Endothelial cell of umbilical vein (primary cell): ENCODE measurements around the gene SLC23A2. TPM values are rescaled to one million over a fixed set of nuclear protein-coding genes. Genes with fewer than 3 reads are reported as not detected.
A peak's percentile ranks its signal among the peaks of the same experiment; 100 is the strongest.
"Not testable (repeated sequence)": the region's sequence is repeated elsewhere in the genome, so short reads cannot be mapped to it uniquely, and the experiment has no call there.

Experiments
- BruUV-seq: library from RNA; stranded (reverse); fragments of 400-500 nt; replicated peaks from 2 replicates; lab custom pipeline; 2021; lab: Mats Ljungman, UMichigan
- CTCF ChIA-PET: fragments of 300-600, 350-600 bp; sonication (Branson Sonifier 250); formaldehyde crosslinking; loops from one replicate; lab custom pipeline; 2021; ENCODE audit warnings: antibody characterized with exemption, inconsistent platforms; lab: Charles Lee
- POLR2A ChIA-PET: fragments of 300-600, 350-600 bp; sonication (Branson Sonifier 250); formaldehyde crosslinking; loops from one replicate; lab custom pipeline; 2021; ENCODE audit warnings: antibody characterized with exemption, inconsistent platforms; lab: Charles Lee
- DNase-seq: peaks from one replicate; pipeline ENCODE4 v3.0.0-alpha.2; 2011; ENCODE audit warnings: low read depth, low spot score
- FAIRE-seq: peaks from 2 replicates; lab custom pipeline; 2011; peaks lifted over from hg19 to GRCh38; lab: Jason Lieb, UNC
- H2AFZ ChIP-seq: 2 replicates; pipeline ENCODE4 v1.6.0; 2012; ENCODE audit warnings: low read depth, low read length, control low read depth, inconsistent platforms
- H3K27ac ChIP-seq: 2 replicates; pipeline ENCODE4 v1.5.1; 2011; ENCODE audit warnings: low read depth, mild to moderate bottlenecking, control low read depth, low read length, moderate library complexity; ENCODE audit not compliant: insufficient read depth
- H3K27me3 ChIP-seq, 2 experiments: 2 replicates each; pipeline versions ENCODE4 v1.6.0 to v1.6.1; 2011; ENCODE audit warnings: low read length in 2 of 2, mixed read lengths in 1 of 2; ENCODE audit not compliant: control insufficient read depth in 2 of 2, insufficient read depth in 2 of 2
- H3K36me3 ChIP-seq, 2 experiments: 2 replicates in 1 of 2; 3 replicates in 1 of 2; pipeline ENCODE4 v1.5.1; 2011; ENCODE audit warnings: low read length in 2 of 2, mild to moderate bottlenecking in 1 of 2, moderate library complexity in 1 of 2; ENCODE audit not compliant: control insufficient read depth in 2 of 2, insufficient read depth in 2 of 2; ENCODE audit errors: extremely low read depth in 1 of 2
- H3K4me1 ChIP-seq: 3 replicates; pipeline ENCODE4 v1.5.1; 2011; ENCODE audit warnings: mild to moderate bottlenecking, low read length; ENCODE audit not compliant: control insufficient read depth, insufficient read depth; ENCODE audit errors: extremely low read depth
- H3K4me2 ChIP-seq: 2 replicates; pipeline ENCODE4 v1.6.1; 2011; ENCODE audit warnings: low read length, control low read depth, mixed read lengths; ENCODE audit not compliant: insufficient read depth
- H3K4me3 ChIP-seq, 3 experiments: fragments of 200-600 bp in 1 of 3; sonication (generic), shearing (Covaris generic) in 1 of 3; replicated peaks in 1 of 3; 2 replicates each; pipeline ENCODE4 v1.5.1; 2011 to 2016; ENCODE audit warnings: control low read depth in 3 of 3, low read length in 3 of 3, mild to moderate bottlenecking in 2 of 3, inconsistent platforms in 1 of 3, low read depth in 1 of 3, moderate library complexity in 1 of 3; ENCODE audit not compliant: insufficient read depth in 1 of 3
- H3K79me2 ChIP-seq: 2 replicates; pipeline ENCODE4 v1.6.0; 2012; ENCODE audit warnings: low read length, inconsistent platforms; ENCODE audit not compliant: control insufficient read depth, insufficient read depth
- H3K9ac ChIP-seq: replicated peaks from 2 replicates; pipeline ENCODE3; 2011; ENCODE audit warnings: low read length, control low read depth; ENCODE audit not compliant: insufficient read depth; ENCODE audit errors: extremely low read depth
- H3K9me1 ChIP-seq: replicated peaks from 3 replicates; pipeline ENCODE4 v1.6.0; 2011; ENCODE audit warnings: mild to moderate bottlenecking, low read length; ENCODE audit not compliant: control insufficient read depth, insufficient read depth; ENCODE audit errors: extremely low read depth
- H3K9me3 ChIP-seq: replicated peaks from 2 replicates; pipeline ENCODE4 v1.5.1; 2012; ENCODE audit warnings: low read length, inconsistent platforms; ENCODE audit not compliant: control insufficient read depth, insufficient read depth
- H4K20me1 ChIP-seq: replicated peaks from 2 replicates; pipeline ENCODE3; 2011; ENCODE audit warnings: mild to moderate bottlenecking, low read length; ENCODE audit not compliant: control insufficient read depth, insufficient read depth; ENCODE audit errors: extremely low read depth
- EZH2 ChIP-seq: IDR thresholded peaks from 2 replicates; pipeline ENCODE4 v1.6.1; 2012; ENCODE audit warnings: borderline replicate concordance, low read depth, mild to moderate bottlenecking, moderate library complexity, low read length, inconsistent platforms; ENCODE audit not compliant: severe bottlenecking
- FOS ChIP-seq: IDR thresholded peaks from 2 replicates; pipeline ENCODE4 v1.6.1; 2011; ENCODE audit warnings: mild to moderate bottlenecking, low read length, moderate library complexity, borderline replicate concordance; ENCODE audit not compliant: insufficient read depth
- GATA2 ChIP-seq: IDR thresholded peaks from 2 replicates; pipeline ENCODE4 v1.7.0; 2011; ENCODE audit warnings: low read depth, mild to moderate bottlenecking, moderate library complexity, mixed read lengths, low read length; ENCODE audit not compliant: insufficient read length, insufficient read depth
- JUN ChIP-seq: IDR thresholded peaks from 2 replicates; pipeline ENCODE4 v1.6.1; 2011; ENCODE audit warnings: borderline replicate concordance, low read depth; ENCODE audit not compliant: insufficient read length, insufficient read depth
- MYC ChIP-seq: IDR thresholded peaks from one replicate; pipeline ENCODE4 v1.6.1; 2011; ENCODE audit warnings: mild to moderate bottlenecking, low read depth, low read length
- POLR2A ChIP-seq: IDR thresholded peaks from 2 replicates; pipeline ENCODE4 v1.6.1; 2012; ENCODE audit warnings: low read depth, mild to moderate bottlenecking, control low read depth, low read length
- POLR2AphosphoS5 ChIP-seq: IDR thresholded peaks from 2 replicates; pipeline ENCODE4 v1.6.1; 2012; ENCODE audit warnings: low read depth, mild to moderate bottlenecking, control low read depth, low read length, moderate library complexity; ENCODE audit not compliant: insufficient read depth
- dilution Hi-C: fragments of 300-500 bp; cut with MboI; formaldehyde crosslinking; loops from one replicate; pipeline ENCODE4 v1.15.0; 2019; ENCODE audit warnings: low sequenced_read_pairs; ENCODE audit not compliant: extremely low pct_ligation_motif_present
- intact Hi-C: fragments of 100-400 bp; cut with micrococcal nuclease; formaldehyde crosslinking; loops from one replicate; pipeline ENCODE4 v1.10.0; 2022
- polyA plus RNA-seq, 4 experiments: library from polyadenylated mRNA; depleted of rRNA in 3 of 4; stranded (reverse) in 3 of 4; unstranded in 1 of 4; fragments of >200 nt; gene quantifications; 2 replicates each; pipeline versions ENCODE4 v1.2.1 to v1.2.3, GENCODE V29; 2011 to 2012; ENCODE audit warnings: missing spikeins in 1 of 4
- total RNA-seq: library from RNA; stranded (reverse); gene quantifications from 2 replicates; pipeline ENCODE4 v1.2.3, GENCODE V29; 2021
- TF ChIP-seq, protein P1 (sequence below): IDR thresholded peaks from 2 replicates; pipeline ENCODE4 v1.6.1; 2011; ENCODE audit not compliant: insufficient read depth, insufficient read length
- TF ChIP-seq, protein P2 (sequence below), 2 donors: IDR thresholded peaks; 1 replicate in 1 of 2; 2 replicates in 1 of 2; pipeline ENCODE4 v1.5.1; 2011; ENCODE audit warnings: low read length in 2 of 2, mild to moderate bottlenecking in 2 of 2, moderate library complexity in 2 of 2, control low read depth in 1 of 2, inconsistent platforms in 1 of 2, low read depth in 1 of 2; ENCODE audit not compliant: insufficient read depth in 1 of 2; ENCODE audit errors: extremely low read depth in 1 of 2

SLC23A2 gene
- total and polyA plus RNA-seq, 2 donors (not counting 3 experiments of a cell fraction or from before 2014, with no cell fraction given): 24.4 to 24.5 TPM

DNA sequence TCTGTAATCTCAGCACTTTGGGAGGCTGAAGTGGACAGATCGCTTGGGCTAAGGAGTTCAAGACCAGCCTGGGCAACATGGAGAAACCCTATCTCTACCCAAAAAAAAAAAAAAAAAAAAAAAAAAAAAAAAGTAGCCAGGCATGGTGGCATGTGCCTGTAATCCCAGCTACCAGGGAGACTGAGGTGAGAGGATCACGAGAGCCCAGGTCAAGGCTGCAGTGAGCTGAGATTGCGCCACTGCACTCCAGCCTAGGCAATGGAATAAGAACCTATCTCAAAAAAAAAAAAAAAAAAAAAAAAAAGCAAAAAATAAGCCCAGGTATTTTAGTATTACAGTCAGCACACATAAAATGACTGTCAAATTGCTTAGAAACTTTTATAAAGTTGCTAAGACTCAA lies 152.5 kb downstream of the SLC23A2 start:
- intact Hi-C loops: not testable (repeated sequence)

DNA sequence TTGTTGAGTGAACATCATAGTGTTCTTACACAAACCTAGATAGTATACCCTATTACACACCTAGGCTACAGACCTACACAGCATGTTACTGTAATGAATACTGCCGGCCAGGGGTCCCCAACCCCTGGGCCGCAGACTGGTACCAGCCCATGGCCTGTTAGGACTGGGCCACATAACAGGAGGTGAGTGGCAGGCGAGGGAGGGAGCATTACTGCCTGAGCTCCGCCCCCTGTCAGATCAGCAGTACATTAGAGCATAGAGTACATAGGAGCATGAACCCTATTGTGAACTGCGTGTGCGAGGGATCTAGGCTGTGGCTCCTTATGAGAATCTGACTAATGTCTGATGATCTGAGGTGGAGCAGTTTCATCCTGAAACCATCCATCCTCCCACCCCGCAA lies 153.3 kb downstream of the SLC23A2 start:
- BruUV-seq: no TSS peak
- H3K4me1 ChIP-seq: no peaks in the 10 kb centered on the region
- FAIRE-seq (no peak), DNase-seq (no peak)
- CTCF ChIA-PET: no interaction called here
- POLR2A ChIA-PET: no interaction called here
- H3K79me2 ChIP-seq: no peaks in the 10 kb centered on the region
- H3K9ac ChIP-seq: no peak overlapping the region
- no peak overlapping the region for H3K4me3 ChIP-seq
- TF ChIP-seq POLR2A: no peak
- TF ChIP-seq EZH2: no peak
- no peak for TF ChIP-seq FOS
- TF ChIP-seq, protein P1, sequence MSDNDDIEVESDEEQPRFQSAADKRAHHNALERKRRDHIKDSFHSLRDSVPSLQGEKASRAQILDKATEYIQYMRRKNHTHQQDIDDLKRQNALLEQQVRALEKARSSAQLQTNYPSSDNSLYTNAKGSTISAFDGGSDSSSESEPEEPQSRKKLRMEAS: no peak
- no peak for TF ChIP-seq JUN
- no peak for TF ChIP-seq MYC
- no peak for TF ChIP-seq POLR2AphosphoS5
- no peak for TF ChIP-seq GATA2
- TF ChIP-seq, protein P2, sequence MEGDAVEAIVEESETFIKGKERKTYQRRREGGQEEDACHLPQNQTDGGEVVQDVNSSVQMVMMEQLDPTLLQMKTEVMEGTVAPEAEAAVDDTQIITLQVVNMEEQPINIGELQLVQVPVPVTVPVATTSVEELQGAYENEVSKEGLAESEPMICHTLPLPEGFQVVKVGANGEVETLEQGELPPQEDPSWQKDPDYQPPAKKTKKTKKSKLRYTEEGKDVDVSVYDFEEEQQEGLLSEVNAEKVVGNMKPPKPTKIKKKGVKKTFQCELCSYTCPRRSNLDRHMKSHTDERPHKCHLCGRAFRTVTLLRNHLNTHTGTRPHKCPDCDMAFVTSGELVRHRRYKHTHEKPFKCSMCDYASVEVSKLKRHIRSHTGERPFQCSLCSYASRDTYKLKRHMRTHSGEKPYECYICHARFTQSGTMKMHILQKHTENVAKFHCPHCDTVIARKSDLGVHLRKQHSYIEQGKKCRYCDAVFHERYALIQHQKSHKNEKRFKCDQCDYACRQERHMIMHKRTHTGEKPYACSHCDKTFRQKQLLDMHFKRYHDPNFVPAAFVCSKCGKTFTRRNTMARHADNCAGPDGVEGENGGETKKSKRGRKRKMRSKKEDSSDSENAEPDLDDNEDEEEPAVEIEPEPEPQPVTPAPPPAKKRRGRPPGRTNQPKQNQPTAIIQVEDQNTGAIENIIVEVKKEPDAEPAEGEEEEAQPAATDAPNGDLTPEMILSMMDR (IDR thresholded peaks at IDR 0.05; ENCODE audit: extremely low read depth in 1 of 2, insufficient read depth in 1 of 2, low read depth in 1 of 2, low read length in 2 of 2): no peak
- no peak overlapping the region for H3K27ac ChIP-seq
- intact Hi-C loops (no loop called here), dilution Hi-C loops (no loop called here)
- H3K27me3 ChIP-seq: peaks cover 2 to 4% of the 10 kb centered on the region in 2 experiments
- H3K9me3 ChIP-seq: no peaks in the 10 kb centered on the region
- H3K4me2 ChIP-seq: no peak overlapping the region
- no peak overlapping the region for H2AFZ ChIP-seq
- no peaks in the 10 kb centered on the region for H3K9me1 ChIP-seq
- no peaks in the 10 kb centered on the region for H3K36me3 ChIP-seq
- no peaks in the 10 kb centered on the region for H4K20me1 ChIP-seq

More for the DNA sequence above, 152.5 kb downstream of the SLC23A2 start:
- dilution Hi-C loops, H2AFZ ChIP-seq, DNase-seq, H3K9me1 ChIP-seq, H3K4me2 ChIP-seq, H3K27ac ChIP-seq, H3K4me3 ChIP-seq, H3K4me1 ChIP-seq, H3K36me3 ChIP-seq, BruUV-seq, CTCF ChIA-PET, H3K9me3 ChIP-seq, H4K20me1 ChIP-seq, H3K9ac ChIP-seq, H3K27me3 ChIP-seq, H3K79me2 ChIP-seq: not testable (repeated sequence)
- peak; percentile 31 for FAIRE-seq
- POLR2A ChIA-PET: interaction anchor here (0.7 kb wide), 1 partner anchor 332 kb away, joined by 11 read pairs; no protein-coding TSS in a partner anchor
